Esophagus muscularis mucosa (tissue), 4 donors: Measurements from ENCODE around the gene KRTAP4-11.

ENCODE experiments used
- EP300 ChIP-seq: sonication (generic); formaldehyde crosslinking; IDR thresholded peaks from one replicate; pipeline ENCODE4 v1.6.1; 2017; ENCODE audit warnings: antibody characterized with exemption
- POLR2A ChIP-seq: fragments of 450-650 bp; IDR thresholded peaks from one replicate; pipeline ENCODE4 v1.6.1; 2017; ENCODE audit warnings: antibody characterized with exemption, moderate library complexity, mild to moderate bottlenecking, low read depth
- POLR2AphosphoS5 ChIP-seq, 2 donors: sonication (generic); formaldehyde crosslinking; IDR thresholded peaks; one replicate each; pipeline ENCODE4 v1.6.1; 2017; ENCODE audit warnings: antibody characterized with exemption in 2 of 2
- TF ChIP-seq, protein P1 (sequence below), 3 experiments: fragments of 200-600 bp in 2 of 3; fragments of 450-650 bp in 1 of 3; sonication (generic) in 2 of 3; IDR thresholded peaks; one replicate each; pipeline ENCODE4 v1.5.1; 2017 to 2019; ENCODE audit warnings: antibody characterized with exemption in 3 of 3, mild to moderate bottlenecking in 2 of 3, moderate library complexity in 1 of 3

- TF ChIP-seq POLR2AphosphoS5 (IDR thresholded peaks at IDR 0.05) (no peak), EP300 (no peak), POLR2A (no peak)
- TF ChIP-seq, protein P1, sequence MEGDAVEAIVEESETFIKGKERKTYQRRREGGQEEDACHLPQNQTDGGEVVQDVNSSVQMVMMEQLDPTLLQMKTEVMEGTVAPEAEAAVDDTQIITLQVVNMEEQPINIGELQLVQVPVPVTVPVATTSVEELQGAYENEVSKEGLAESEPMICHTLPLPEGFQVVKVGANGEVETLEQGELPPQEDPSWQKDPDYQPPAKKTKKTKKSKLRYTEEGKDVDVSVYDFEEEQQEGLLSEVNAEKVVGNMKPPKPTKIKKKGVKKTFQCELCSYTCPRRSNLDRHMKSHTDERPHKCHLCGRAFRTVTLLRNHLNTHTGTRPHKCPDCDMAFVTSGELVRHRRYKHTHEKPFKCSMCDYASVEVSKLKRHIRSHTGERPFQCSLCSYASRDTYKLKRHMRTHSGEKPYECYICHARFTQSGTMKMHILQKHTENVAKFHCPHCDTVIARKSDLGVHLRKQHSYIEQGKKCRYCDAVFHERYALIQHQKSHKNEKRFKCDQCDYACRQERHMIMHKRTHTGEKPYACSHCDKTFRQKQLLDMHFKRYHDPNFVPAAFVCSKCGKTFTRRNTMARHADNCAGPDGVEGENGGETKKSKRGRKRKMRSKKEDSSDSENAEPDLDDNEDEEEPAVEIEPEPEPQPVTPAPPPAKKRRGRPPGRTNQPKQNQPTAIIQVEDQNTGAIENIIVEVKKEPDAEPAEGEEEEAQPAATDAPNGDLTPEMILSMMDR (IDR thresholded peaks at IDR 0.05), result no peak
Observed at GRCh38 chr17:41107941-41108450, 10.2 kb downstream of the KRTAP4-11 start.
